ENCODE measurements around the gene TRAPPC2L.
"Not testable (repeated sequence)": the region's sequence is repeated elsewhere in the genome, so short reads cannot be mapped to it uniquely, and the experiment has no call there.

TRAPPC2L gene

GRCh38 chr16:88818575-88818874, 38.4 kb upstream of the TRAPPC2L start:
- no peak for DNase-seq (ENCODE audit: low read depth)

- DNase-seq (ENCODE audit: low read depth), result no peak
Measured at GRCh38 chr16:88819126-88819525, 37.8 kb upstream of the TRAPPC2L start.

GRCh38 chr16:88820385-88821025, 36.4 kb upstream of the TRAPPC2L start:
- DNase-seq (ENCODE audit: low read depth), result no peak

GRCh38 chr16:88821168-88821850, 35.6 kb upstream of the TRAPPC2L start:
- no peak for DNase-seq (ENCODE audit: low read depth)

GRCh38 chr16:88822281-88823040, 34.5 kb upstream of the TRAPPC2L start:
- DNase-seq (ENCODE audit: low read depth), result no peak

- not testable (repeated sequence) for DNase-seq (ENCODE audit: low read depth)
Measured at GRCh38 chr16:88823646-88824045, 33.3 kb upstream of the TRAPPC2L start.

GRCh38 chr16:88824256-88825077, 32.5 kb upstream of the TRAPPC2L start:
- no peak for DNase-seq (ENCODE audit: low read depth)

- DNase-seq (ENCODE audit: low read depth), result no peak
Measured at GRCh38 chr16:88825146-88825545, 31.8 kb upstream of the TRAPPC2L start.

- no peak for DNase-seq (ENCODE audit: low read depth)
Measured at GRCh38 chr16:88826070-88826840, 30.7 kb upstream of the TRAPPC2L start.

GRCh38 chr16:88827727-88828126, 29.2 kb upstream of the TRAPPC2L start:
- no peak for DNase-seq (ENCODE audit: low read depth)

GRCh38 chr16:88828711-88829110, 28.2 kb upstream of the TRAPPC2L start:
- DNase-seq (ENCODE audit: low read depth), result no peak

GRCh38 chr16:88830258-88830657, 26.7 kb upstream of the TRAPPC2L start:
- DNase-seq (ENCODE audit: low read depth), result no peak

GRCh38 chr16:88830783-88831182, 26.1 kb upstream of the TRAPPC2L start:
- no peak for DNase-seq (ENCODE audit: low read depth)

GRCh38 chr16:88831838-88832237, 25.1 kb upstream of the TRAPPC2L start:
- no peak for DNase-seq (ENCODE audit: low read depth)

- no peak for DNase-seq (ENCODE audit: low read depth)
Measured at GRCh38 chr16:88833086-88833485, 23.8 kb upstream of the TRAPPC2L start.

GRCh38 chr16:88834670-88835069, 22.3 kb upstream of the TRAPPC2L start:
- DNase-seq (ENCODE audit: low read depth), result no peak

- no peak for DNase-seq (ENCODE audit: low read depth)
Measured at GRCh38 chr16:88835383-88835782, 21.5 kb upstream of the TRAPPC2L start.

GRCh38 chr16:88835818-88836217, 21.1 kb upstream of the TRAPPC2L start:
- no peak for DNase-seq (ENCODE audit: low read depth)

- DNase-seq (ENCODE audit: low read depth), result no peak
Measured at GRCh38 chr16:88836791-88837190, 20.1 kb upstream of the TRAPPC2L start.

GRCh38 chr16:88837806-88838205, 19.1 kb upstream of the TRAPPC2L start:
- no peak for DNase-seq (ENCODE audit: low read depth)

GRCh38 chr16:88838566-88838965, 18.4 kb upstream of the TRAPPC2L start:
- DNase-seq (ENCODE audit: low read depth), result no peak

Measured in non-pigmented ciliary epithelial cell (primary cell).